Measurements from ENCODE around the gene USB1. TPM values are rescaled to one million over a fixed set of nuclear protein-coding genes. Genes with fewer than 3 reads are reported as not detected.

USB1 gene
- total RNA-seq, 1 experiment from 2014 or later, result 23.9 TPM

DNA sequence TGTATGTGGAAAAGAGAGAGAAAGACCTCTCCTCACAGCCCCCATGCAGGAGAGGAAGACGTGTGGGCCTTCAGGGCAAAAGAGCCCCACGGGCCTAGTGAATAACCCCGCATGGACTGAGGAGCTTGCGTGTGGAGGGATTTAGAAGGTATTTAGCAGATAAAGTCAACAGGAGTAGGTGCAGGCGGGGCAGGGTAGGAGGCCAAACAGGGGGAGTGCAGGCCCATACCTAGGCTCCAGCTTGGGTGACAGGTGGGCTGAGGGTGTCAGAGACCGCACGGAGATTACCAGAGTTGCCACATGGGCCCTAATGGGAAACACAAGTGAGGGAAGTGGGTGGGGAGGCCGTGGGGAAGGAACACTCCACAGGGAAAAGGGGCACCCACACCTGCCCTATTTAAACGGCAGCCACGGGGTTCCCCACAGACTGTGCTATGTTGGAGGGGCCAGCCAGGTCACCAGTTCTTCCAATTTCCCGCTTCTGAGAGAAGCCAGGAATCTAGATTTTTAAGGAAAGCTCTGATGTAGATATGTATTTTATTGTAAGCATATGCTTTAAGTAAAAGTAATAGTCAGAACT, 22.1 kb upstream of the USB1 start:
- H3K27me3 ChIP-seq (ENCODE audit: control insufficient read depth, insufficient read depth, low read length), result peaks cover 3% of the 10 kb centered on the region
- DNase-seq, result no peak
- no peaks in the 10 kb centered on the region for H3K36me3 ChIP-seq (replicated peaks; ENCODE audit: control insufficient read depth, insufficient read depth, low read length)
- H3K4me3 ChIP-seq (ENCODE audit: insufficient read depth, low read depth, low read length), result no peak overlapping the region

DNA sequence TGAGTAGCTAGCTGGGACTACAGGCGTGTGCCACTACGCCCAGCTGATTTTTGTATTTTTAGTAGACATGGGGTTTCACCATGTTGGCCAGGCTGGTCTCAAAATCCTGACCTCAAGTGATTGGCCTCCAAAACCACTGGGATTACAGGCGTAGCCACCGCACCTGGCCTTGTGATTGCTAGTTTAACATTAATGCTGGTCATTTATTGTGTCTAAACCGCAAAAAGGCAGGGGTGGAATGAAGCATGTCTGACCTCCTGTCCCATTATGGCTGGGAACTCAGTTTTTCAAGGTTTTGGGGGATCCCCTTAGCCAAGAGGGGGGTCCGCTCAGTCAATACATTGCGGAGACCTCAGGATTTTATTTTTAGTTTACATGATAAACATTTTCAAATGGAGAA, 19.6 kb upstream of the USB1 start:
- H3K36me3 ChIP-seq (replicated peaks; ENCODE audit: control insufficient read depth, insufficient read depth, low read length), result no peaks in the 10 kb centered on the region
- DNase-seq, result no peak
- no peak overlapping the region for H3K4me3 ChIP-seq (ENCODE audit: insufficient read depth, low read depth, low read length)
- H3K27me3 ChIP-seq (ENCODE audit: control insufficient read depth, insufficient read depth, low read length), result peaks cover 24% of the 10 kb centered on the region

DNA sequence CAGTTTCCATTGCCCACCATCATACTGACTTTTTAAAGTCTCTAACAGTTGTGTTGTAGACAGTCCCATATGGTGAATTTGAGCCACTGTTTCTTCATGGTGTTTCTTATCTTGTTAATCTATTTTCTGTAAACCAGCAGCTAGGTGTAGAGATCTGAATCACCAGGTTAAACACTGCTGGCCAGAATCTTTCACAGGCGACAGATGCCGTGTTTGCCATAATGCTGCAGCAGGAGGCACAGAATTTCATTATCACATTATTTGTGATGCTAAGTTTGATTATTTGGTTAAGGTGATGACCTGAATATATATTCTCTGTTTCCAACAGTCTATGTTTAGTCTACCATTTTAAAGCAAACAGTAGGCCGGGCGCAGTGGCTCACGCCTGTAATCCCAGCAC, 18.8 kb upstream of the USB1 start:
- peaks cover 28% of the 10 kb centered on the region for H3K27me3 ChIP-seq (ENCODE audit: control insufficient read depth, insufficient read depth, low read length)
- H3K4me3 ChIP-seq (ENCODE audit: insufficient read depth, low read depth, low read length), result no peak overlapping the region
- DNase-seq, result no peak
- no peaks in the 10 kb centered on the region for H3K36me3 ChIP-seq (replicated peaks; ENCODE audit: control insufficient read depth, insufficient read depth, low read length)

DNA sequence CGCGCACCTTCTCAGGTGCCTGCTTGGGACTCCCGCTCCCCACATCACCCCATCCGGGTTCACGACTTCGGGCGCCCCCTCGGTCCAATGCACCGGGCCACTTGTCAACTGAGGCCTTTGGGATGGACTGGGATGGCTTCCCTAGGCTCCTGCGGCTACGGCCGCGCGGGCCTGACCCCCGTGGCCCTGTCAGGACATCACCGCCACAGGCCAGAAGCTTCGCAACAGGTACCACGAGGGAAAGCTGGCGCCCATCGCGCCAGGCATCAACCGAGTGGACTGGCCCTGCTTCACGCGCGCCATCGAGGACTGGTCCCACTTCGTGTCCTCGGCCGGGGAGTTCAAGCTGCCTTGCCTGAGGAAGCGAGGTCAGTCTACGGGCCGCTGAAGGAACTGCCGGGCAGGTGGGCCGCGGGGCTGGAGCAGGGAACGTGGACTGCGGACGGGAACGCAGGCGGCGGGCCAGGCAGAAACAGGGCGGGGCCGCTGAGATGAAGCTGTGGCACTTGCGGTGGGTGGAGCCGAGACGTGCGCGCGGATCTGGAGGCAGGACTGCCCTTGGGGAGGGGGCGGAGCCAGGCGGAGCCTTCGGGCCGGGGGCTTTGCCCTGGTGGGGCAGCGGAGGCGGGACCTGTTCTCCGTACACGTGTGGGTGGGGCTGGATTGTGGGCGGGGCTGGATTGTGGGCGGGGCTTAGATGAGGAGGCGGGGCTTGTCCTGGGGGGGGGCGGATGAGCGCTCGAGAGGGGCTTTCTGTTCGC, 16.6 kb upstream of the USB1 start:
- H3K27me3 ChIP-seq (ENCODE audit: control insufficient read depth, insufficient read depth, low read length), result peaks cover 28% of the 10 kb centered on the region
- no peaks in the 10 kb centered on the region for H3K36me3 ChIP-seq (replicated peaks; ENCODE audit: control insufficient read depth, insufficient read depth, low read length)
- H3K4me3 ChIP-seq (ENCODE audit: insufficient read depth, low read depth, low read length), result peak overlapping the region; percentile 74
- peak; percentile 100 for DNase-seq

DNA sequence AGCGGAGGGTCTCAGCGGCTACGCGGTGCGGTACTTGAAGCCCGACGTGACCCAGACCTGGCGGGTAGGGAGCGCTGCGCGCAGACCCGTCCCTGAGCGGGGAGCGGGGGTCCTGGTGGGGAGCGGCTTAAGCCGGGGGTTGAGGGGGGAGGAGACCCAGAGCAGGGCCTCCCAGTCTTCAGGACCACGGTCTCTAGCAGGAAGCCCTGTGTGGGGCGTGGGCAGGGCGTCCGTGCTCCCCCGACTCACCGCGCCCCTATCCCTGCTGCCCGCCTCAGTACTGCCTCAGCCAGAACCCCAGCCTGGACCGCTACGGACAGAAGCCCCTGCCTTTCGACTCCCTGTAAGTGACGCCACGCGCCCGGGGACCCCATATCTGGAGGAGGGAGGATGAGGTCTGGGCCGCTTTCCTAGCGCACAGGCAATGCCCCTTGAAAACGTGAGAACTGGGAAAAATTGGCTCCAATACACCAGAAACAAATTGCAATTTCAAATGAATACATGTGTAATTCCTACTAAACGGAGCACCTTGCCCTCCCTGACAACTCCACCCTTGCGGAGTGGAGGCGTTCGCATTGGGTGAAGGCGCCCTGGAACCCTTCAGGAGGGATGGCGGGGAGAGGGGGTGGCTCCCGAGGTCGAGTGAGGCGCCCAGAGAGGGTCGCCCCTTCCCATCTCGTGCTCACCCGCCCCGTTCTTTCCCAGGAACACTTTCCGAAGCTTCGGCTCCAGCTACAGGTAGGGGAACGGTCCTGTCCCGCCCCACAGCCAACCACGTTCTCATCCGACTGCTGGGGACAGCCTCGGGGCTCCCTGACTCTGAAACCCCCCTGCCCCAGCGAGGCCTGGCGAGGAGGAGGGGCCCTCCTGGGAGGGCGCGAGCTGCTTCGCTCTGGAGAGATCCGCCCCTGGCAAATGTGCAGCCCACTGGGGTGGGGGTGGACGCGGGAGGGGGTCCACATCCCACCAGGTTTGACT, 15.7 kb upstream of the USB1 start:
- peaks cover 28% of the 10 kb centered on the region for H3K27me3 ChIP-seq (ENCODE audit: control insufficient read depth, insufficient read depth, low read length)
- H3K4me3 ChIP-seq (ENCODE audit: insufficient read depth, low read depth, low read length), result peak overlapping the region; percentile 74
- no peaks in the 10 kb centered on the region for H3K36me3 ChIP-seq (replicated peaks; ENCODE audit: control insufficient read depth, insufficient read depth, low read length)
- DNase-seq, result peak; percentile 82

DNA sequence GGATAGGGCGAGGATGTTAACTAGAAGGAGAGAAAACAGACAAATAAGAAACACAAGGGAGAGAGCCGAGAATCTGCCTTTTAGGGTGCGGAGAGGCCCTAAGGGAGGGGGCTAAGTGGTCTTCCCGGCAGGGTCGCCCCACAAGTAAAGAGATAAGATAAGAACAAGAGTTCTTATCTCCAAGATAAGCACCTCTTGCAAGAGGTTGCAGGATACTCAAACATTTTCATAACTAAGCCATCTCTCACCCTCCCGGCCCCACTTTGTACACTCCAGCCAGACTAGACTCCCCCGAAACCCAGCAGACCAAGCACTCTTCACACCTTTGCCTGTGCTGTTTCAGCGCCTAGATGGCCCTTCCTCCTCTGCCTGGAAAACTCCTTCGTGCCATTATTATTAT, 15.0 kb upstream of the USB1 start:
- Histone ChIP-seq H3K36me3 (replicated peaks; ENCODE audit: control insufficient read depth, insufficient read depth, low read length) (no peaks in the 10 kb centered on the region), H3K4me3 (ENCODE audit: insufficient read depth, low read depth, low read length) (no peak overlapping the region; the same call in 1 of the 2 replicates), H3K27me3 (ENCODE audit: control insufficient read depth, insufficient read depth, low read length) (peaks cover 28% of the 10 kb centered on the region)
- DNase-seq, result no peak

DNA sequence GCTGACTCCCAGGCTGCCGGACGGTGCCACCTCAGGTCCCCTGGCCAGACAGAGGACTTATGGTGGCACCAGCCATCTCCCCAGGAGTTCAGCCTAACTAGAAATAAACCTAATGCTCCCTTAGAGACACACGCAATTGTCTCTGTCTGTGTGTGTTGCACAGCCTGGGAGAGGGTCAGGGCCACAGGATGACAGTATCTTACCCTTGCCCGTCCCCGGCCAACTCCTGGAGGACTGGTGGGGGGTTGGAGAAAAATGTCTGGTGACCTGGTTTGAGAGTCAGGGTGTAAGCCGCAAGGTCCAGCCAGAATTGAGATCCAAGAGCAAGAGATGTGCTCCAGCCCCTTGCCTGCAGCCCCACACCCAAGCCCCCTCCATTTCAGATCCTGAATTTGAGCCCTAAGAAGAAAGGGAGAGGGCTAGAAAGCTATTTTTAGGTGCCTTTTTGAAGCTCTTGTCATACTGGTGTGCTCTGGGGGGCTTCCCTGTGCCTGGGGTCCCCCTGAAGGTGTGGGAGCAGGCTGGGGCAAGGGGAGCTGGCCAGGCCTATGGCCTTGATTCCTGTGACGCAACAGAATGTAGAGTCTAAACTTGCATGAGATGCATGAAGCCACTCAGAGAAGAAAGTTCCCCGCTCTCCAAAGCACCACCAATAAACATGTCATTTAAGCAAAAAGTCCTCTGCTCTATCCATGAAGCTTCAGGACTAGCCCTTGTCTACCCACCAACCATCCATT, 13.6 kb upstream of the USB1 start:
- no peaks in the 10 kb centered on the region for H3K36me3 ChIP-seq (replicated peaks; ENCODE audit: control insufficient read depth, insufficient read depth, low read length)
- peaks cover 28% of the 10 kb centered on the region for H3K27me3 ChIP-seq (ENCODE audit: control insufficient read depth, insufficient read depth, low read length)
- no peak overlapping the region for H3K4me3 ChIP-seq (ENCODE audit: insufficient read depth, low read depth, low read length)
- DNase-seq, result peak; percentile 25

DNA sequence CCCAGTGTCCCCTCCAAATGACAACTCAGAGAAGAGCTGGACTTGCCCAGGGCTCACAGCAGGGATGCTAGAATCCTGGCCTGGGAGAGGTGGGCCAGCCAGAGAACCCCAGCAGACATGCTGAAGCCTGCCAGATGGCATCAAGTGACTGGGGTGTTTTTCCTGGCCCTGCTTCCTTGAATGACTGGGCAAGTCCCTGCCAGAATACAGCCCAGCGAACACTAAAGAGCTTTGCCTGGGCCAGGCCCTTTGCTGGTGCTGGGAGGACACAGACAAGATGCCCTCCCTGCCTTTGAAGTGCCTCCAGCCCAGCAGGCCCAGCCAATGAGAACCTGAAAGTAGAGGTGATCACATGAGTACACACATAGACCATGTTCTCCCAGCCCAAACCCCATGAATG, 12.3 kb upstream of the USB1 start:
- Histone ChIP-seq H3K4me3 (ENCODE audit: insufficient read depth, low read depth, low read length) (no peak overlapping the region), H3K27me3 (ENCODE audit: control insufficient read depth, insufficient read depth, low read length) (peaks cover 26% of the 10 kb centered on the region), H3K36me3 (replicated peaks; ENCODE audit: control insufficient read depth, insufficient read depth, low read length) (no peaks in the 10 kb centered on the region)
- DNase-seq, result peak; percentile 38

DNA sequence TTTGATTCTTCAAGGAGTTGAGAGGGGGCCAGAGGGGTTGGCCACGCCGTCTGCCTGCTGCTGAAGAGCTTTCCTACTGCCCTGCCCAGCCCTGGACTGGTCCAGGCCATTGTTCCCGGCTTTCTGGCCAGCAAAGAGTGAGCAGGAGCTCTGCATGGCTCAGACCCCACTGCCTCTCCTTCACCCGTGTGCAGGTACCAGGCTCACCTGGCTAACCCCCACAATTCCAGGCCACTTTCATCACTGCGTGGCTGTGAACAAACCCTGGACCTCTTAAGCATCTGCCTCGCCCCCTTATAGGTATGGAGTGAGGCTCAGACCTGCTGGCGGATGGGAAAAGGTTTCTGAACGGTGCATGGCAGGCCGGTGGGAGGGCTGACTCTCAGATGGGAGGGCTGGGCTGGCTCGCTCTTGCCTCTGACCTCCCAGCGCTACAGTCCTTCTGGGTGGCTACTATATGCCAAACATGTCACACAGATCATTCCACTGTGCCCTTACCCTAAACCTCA, 9.6 kb upstream of the USB1 start:
- H3K36me3 ChIP-seq (replicated peaks; ENCODE audit: control insufficient read depth, insufficient read depth, low read length), result no peaks in the 10 kb centered on the region; the same call in none of the 2 replicates
- H3K4me3 ChIP-seq (ENCODE audit: insufficient read depth, low read depth, low read length), result no peak overlapping the region
- H3K27me3 ChIP-seq (ENCODE audit: control insufficient read depth, insufficient read depth, low read length), result peaks cover 3% of the 10 kb centered on the region; the same call in 1 of the 2 replicates
- DNase-seq, result peak; percentile 13

DNA sequence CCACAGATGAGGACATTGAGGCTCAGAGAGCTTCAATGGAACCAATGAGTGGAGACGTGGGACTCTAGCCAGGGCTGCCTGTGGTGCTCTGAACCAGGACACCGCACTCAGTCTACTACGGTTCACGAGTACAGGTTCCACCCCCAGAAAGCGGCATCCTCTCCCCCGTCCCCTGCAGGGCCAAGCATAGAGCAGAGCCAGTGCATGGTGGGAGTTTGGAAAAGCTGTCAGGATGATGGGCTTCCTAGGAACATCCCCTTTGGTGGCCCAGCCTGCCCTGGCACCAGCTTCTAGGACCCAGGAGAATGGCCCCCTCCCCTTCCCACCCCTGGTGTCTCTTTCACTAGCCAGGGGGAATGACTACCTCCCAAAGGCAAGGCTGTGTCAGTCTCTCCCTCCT, 9.1 kb upstream of the USB1 start:
- DNase-seq, result no peak
- Histone ChIP-seq H3K36me3 (replicated peaks; ENCODE audit: control insufficient read depth, insufficient read depth, low read length) (no peaks in the 10 kb centered on the region; the same call in none of the 2 replicates), H3K4me3 (ENCODE audit: insufficient read depth, low read depth, low read length) (no peak overlapping the region), H3K27me3 (ENCODE audit: control insufficient read depth, insufficient read depth, low read length) (no peaks in the 10 kb centered on the region; the same call in 1 of the 2 replicates)

DNA sequence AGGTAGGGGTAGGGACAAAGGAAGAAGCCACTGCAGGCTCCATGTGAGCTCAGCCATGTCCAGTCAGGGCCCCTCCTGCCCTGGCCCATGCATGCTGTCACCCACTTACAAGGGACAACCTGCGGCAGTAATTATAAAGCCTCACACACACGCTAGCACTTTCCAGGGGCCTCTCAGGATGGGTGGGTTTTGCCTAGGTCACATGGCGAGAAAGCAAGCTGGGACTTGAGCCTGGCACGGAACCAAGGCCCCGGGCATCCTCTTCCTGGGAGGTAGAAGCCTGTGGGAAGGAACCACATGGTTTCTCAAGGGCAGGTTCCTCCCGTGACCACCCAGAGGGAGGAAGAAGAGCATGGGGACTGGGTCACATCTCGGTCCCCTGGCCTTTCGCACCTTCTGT, 7.8 kb upstream of the USB1 start:
- H3K36me3 ChIP-seq (replicated peaks; ENCODE audit: control insufficient read depth, insufficient read depth, low read length), result no peaks in the 10 kb centered on the region; the same call in none of the 2 replicates
- H3K4me3 ChIP-seq (ENCODE audit: insufficient read depth, low read depth, low read length), result no peak overlapping the region
- DNase-seq, result peak; percentile 19
- no peaks in the 10 kb centered on the region for H3K27me3 ChIP-seq (ENCODE audit: control insufficient read depth, insufficient read depth, low read length)

DNA sequence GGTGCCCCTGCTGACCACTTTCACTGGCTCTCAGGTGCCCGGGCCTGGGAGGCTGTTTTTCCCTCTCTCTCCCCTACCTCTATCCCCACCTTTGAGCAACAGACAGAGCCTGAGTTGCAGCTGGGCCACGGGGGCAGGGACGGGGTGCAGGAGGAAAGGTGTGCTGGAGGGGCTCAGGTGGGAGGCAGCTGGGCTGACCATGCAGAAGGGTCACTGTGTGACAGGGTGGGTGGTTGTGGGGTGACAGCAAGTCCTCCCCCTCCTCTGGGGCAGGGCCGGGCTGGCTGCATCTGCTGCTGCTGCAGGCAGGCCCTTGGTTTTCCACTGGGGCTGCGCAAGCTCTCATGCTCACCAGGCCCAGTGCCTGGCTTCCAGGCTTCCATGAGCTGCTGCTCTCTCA, 7.3 kb upstream of the USB1 start:
- Histone ChIP-seq H3K27me3 (ENCODE audit: control insufficient read depth, insufficient read depth, low read length) (no peaks in the 10 kb centered on the region), H3K4me3 (ENCODE audit: insufficient read depth, low read depth, low read length) (no peak overlapping the region), H3K36me3 (replicated peaks; ENCODE audit: control insufficient read depth, insufficient read depth, low read length) (no peaks in the 10 kb centered on the region; the same call in none of the 2 replicates)
- DNase-seq, result peak; percentile 19

DNA sequence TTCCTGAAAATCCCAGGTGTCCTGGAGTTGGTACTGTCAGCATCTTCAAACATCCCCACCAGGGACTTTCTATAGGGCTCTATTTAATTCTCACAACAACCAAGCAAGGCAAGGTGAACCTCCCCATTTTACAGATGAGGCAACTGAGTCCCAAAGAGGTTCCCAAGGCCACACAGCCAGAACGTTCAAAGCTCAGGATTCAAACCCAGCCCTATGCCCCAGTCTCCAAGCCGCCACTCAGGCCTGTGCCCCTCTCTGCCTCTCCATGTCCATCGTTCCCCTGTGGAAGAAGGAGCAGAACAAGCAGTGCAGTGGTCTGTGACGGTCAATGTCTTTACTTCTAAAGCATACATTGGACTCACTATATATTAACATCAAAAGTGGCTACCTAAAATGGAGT, 6.8 kb upstream of the USB1 start:
- no peak for DNase-seq
- H3K27me3 ChIP-seq (ENCODE audit: control insufficient read depth, insufficient read depth, low read length), result no peaks in the 10 kb centered on the region
- no peaks in the 10 kb centered on the region; the same call in none of the 2 replicates for H3K36me3 ChIP-seq (replicated peaks; ENCODE audit: control insufficient read depth, insufficient read depth, low read length)
- H3K4me3 ChIP-seq (ENCODE audit: insufficient read depth, low read depth, low read length), result no peak overlapping the region

DNA sequence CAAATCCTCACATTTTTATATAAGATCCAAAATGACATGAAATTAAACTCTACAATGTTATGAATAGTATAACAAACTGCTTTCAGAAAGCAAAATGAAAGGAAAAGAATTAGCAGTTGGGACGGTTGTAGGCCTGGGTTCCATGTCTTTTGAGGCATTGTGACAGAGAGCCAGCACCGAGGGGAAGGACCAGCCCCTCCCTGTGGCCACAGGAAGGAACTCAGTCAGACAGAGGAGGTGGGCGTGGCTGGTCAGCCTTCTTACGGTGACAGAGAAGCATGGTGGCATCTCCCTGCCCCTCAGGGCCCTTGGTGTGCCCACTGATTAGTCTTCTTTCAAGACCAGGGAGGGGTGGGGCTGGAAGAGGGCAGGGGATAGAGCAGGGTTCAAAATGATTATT, 6.4 kb upstream of the USB1 start:
- DNase-seq, result peak; percentile 80
- no peaks in the 10 kb centered on the region; the same call in none of the 2 replicates for H3K36me3 ChIP-seq (replicated peaks; ENCODE audit: control insufficient read depth, insufficient read depth, low read length)
- H3K27me3 ChIP-seq (ENCODE audit: control insufficient read depth, insufficient read depth, low read length), result no peaks in the 10 kb centered on the region

More for the DNA sequence above, 6.4 kb upstream of the USB1 start:
- H3K4me3 ChIP-seq (ENCODE audit: insufficient read depth, low read depth, low read length), result no peak overlapping the region

All from H7 (cell line).